GM21423 (cell line): ENCODE data around the gene ZNF215.
"Not testable (repeated sequence)": the region's sequence is repeated elsewhere in the genome, so short reads cannot be mapped to it uniquely, and the experiment has no call there.

Experiments used
- ATAC-seq: cut with Tn5 transposase; IDR thresholded peaks from one replicate; pipeline ENCODE4 v1.9.1; 2021; ENCODE audit warnings: mild to moderate bottlenecking, moderate library complexity; ENCODE audit not compliant: unreplicated experiment

The ZNF215 gene

DNA sequence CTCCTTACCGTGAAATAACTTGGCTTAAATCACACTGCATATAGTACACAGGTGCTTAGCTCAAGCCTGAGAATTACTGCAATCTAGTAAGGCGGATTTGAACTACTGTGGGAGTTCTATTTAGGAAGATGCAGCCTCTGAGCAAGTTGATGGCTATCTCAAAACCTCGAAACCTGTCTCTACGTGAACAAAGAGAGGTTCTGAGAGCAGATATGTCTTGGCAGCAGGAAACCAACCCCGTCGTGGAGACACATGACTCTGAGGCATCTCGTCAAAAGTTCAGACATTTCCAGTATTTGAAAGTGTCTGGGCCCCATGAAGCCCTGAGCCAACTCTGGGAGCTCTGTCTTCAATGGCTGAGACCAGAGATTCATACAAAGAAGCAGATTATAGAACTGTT, 5.9 kb downstream of the ZNF215 start:
- ATAC-seq = no peak

DNA sequence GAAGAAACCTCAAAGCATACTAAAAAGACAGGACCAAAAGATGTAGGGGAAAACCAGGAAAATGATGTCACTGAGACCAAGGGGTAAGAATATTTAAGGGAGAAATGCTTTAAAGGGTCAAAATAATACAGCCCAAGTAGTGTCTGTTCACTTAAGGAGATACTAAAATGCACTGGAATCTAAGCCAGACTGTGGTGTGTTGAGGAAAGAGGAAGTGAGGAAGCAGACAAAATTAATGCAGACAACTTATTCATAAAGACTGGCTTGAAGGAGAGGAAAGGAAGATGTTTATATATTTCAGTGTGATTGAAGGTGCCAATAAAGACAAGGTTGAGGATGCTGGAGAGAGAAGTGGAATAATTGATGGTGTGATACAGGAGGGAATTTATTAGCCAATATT, 15.7 kb downstream of the ZNF215 start:
- no peak for ATAC-seq

DNA sequence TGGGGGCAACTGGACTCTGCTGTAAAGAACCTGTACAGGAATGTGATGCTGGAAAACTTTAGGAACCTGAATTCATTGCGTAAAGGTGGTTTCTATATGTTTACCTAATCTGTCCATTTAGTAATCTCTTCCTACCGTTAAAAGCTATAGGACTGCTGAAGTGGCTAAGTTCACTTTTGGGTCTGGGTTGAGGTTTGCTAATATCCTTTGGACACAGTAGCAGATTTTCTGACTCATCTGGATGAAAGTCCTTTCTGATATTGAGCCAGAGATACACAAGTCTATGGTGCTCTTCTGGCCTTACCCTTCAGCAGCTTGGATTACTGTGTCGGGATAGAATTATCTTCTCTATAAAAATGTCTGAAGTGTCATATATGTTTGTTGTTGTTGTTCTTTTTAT, 16.9 kb downstream of the ZNF215 start:
- no peak for ATAC-seq

DNA sequence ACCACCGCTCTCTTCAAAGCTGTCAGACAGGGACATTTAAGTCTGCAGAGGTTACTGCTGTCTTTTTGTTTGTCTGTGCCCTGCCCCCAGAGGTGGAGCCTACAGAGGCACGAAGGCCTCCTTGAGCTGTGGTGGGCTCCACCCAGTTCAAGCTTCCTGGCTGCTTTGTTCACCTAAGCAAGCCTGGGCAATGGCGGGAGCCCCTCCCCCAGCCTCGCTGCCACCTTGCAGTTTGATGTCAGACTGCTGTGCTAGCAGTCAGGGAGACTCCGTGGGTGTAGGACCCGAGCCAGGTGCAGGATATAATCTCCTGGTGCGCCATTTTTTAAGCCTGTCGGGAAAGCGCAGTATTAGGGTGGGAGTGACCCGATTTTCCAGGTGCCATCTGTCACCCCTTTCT, 28.0 kb downstream of the ZNF215 start:
- not testable (repeated sequence) for ATAC-seq

DNA sequence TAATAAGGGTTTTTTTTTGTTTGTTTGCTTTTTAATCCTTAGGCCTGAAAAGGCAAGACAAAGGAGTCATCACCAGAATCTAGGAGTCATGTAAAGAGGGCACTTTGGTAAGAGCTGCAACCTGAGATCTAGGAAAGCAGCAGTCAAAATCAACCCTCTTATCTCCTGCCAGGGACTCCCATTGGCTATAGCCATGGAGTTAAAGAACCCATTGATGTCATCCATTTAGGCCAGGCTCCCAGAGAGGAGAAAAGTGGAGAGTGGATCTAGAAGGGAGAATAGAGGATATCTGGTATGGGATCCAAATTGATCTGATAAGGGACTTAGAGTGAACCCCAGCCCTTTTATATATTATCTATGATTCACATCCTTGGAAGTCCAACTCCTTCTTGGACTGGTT, 35.9 kb downstream of the ZNF215 start:
- ATAC-seq = no peak

DNA sequence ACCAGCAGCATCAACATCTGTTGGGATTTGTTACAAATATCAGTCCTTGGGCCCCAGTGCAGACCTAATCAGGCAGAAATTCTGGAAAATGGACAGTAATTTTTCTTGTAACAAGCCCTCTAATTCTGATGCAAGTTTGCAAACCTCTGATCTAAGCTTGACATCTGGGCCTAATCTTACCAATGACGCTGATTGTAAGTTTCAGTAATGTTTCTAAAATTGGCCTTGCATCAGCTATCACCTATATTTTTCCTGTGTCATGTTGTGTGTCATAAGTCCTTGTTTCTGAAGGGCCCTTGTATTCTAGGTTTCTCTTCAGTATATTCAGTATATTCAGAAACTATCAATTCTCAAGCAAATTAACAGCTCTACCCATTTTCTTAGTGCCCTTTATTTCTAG, 36.4 kb downstream of the ZNF215 start:
- no peak for ATAC-seq

DNA sequence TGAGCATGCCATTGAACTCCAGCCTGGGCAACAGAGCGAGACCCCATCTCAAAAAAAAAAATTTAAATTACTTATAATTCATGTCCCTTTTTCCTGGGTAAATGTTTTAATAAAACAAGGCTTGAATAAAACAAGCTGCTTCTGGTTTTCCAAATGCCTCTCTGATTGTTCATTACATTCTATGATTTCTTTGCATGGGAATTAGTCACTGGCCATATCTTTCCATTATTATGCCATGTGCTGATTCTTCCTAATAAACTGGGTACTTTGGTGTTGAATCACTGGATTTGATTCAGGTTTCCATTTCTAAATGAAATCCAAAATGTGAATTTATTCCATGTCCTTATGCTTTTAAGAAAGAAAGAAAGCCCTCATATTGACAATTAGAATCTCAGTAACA, 42.6 kb downstream of the ZNF215 start:
- no peak for ATAC-seq

DNA sequence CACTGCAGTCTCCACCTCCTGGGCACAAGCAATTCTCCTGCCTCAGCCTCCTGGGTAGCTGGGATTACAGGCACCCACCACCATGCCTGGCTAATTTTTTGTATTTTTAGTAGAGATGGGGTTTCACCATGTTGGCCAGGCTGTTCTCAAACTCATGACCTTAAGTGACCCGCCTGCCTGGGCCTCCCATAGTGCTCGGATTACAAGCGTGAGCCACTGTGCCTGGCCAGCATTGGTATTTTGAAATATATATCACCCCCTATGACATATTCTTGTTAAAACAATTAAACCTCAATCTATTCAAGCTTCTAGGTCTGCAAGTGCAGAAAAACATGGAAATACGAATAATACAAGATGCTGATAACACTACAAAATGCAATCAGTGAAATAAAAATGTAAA, 43.6 kb downstream of the ZNF215 start:
- ATAC-seq = not testable (repeated sequence)

DNA sequence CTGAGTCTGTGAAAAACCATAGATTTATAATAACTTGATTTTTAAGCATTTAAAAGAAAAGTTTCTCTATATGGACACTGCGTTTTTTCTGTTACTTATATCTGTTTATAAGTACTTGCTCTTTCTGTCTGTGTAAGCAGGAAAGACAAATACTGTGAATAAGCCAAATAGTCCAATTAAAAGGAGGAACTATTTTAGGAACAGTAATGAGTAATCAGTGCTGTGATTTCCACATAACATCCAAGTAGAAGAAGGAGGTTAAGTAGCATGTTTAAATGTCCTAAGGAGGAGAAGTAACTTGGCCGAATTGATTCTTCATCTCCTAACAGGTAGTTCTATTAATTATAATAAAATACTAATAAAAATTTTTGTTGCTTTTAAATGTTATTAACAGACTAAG, 53.1 kb downstream of the ZNF215 start:
- no peak for ATAC-seq

DNA sequence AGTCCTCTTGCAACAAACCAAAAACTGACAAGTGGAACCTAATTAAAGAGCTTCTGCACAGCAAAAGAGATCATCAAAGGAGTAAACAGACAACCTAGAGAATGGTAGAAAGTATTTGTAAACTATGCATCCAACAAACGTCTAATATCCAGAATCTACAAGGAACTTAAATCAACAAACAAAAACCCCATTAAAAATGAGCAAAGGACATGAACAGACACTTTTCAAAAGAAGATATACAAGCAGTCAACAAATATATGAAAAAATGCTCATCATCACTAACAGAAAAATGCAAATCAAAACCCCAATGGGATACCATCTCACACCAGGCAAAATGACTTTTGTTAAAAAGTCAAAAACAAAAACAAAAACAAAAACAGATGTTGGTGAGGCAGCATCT, 60.3 kb downstream of the ZNF215 start:
- ATAC-seq = no peak

DNA sequence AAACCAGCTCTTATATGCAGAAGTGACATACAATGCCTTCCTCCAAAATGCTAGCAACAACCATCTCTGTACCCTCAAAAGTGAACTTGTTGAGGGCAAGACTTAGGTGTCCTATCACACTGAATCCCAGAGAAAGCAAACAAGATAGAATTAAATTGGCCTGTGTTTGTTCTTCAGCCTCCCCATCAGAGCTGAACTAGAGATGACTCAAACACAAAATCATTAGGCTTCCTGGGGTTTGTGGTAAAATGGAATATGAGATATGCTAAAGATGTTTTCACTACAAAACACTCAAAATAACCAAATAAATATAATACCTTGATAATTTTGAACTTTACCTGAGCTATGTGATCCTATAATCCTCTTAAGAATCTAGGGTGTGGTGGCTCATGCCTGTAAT, 62.3 kb downstream of the ZNF215 start:
- ATAC-seq = no peak

DNA sequence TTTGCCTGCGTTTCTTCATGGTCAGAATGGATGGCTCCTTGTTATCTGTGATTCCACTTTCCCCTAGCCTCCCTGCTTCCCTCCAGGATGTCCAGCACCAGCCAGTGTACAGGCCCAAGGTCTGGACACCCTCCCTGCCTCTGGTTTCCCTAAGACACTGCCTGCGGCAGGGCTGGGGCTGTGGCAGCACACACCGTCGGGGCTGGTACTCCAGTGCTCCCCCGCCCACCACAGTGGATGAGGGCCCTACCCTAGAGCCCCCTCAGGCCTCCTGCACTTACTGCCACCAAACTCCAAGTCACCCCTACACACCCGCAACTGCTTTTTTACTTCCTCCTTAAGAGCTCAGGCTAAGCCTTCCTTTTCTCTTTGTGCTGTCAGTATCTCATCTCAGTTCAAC, 65.0 kb downstream of the ZNF215 start:
- ATAC-seq = no peak

DNA sequence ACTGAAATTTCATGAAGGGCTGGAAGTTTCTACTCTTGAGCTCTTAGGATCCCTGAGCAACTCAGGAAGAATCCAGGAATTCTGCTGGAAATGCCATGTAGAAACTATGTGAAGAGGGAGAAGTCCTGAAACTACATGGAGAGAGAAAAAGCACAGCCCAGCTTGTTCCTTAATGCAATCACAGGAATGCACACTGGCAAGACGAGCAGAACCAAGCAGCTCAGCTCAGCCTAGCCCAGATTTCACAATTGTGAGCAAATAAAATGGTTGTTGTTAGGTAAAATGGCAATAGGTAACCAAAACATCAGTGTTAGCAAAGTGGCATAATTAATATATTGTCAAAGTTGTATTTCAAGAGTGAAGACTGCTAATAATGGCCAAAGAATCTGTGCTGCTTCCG, 65.8 kb downstream of the ZNF215 start:
- no peak for ATAC-seq

DNA sequence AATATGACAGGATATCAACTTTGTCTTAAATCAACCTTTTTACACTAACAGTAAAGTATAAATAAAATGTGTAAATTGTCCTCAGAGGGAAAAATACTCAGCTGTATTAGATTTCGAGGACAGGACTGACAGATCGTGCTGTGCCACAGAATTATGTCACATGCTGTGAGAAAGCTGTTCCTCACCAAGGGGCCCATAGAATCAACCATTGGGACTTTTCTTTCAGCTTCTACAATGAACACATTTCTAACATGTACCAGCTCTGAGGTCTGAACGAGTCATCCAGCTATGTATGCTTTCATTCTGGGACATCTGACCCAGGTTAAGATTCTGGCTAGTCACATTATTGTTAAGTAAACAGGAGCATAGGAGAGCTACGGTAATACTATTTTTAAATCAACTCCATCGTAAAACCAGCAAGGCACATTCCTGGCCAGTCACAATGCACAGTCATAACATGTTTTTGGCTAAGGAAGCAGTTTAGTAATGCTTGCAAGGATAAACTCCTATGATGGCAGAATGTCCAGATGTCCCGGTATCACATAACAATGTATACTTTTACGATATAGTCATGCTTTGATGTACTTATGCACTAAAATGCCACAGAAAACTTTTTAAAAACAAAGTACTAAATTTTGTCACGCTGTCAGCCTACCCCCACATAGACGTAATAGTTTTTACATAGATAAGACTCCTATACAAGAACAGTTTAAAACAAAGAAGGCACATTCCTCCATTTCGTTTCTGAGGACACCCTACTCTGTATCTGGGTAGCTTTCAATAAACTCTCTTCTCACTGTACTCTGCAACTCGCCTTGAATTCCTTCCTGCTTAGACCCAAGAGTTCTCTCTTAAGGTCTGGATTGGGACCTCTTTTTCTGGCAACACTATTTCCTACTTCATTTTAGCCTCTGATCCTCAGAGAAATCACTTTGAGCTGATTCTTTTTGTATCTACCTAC, 66.5 kb downstream of the ZNF215 start:
- ATAC-seq = no peak

DNA sequence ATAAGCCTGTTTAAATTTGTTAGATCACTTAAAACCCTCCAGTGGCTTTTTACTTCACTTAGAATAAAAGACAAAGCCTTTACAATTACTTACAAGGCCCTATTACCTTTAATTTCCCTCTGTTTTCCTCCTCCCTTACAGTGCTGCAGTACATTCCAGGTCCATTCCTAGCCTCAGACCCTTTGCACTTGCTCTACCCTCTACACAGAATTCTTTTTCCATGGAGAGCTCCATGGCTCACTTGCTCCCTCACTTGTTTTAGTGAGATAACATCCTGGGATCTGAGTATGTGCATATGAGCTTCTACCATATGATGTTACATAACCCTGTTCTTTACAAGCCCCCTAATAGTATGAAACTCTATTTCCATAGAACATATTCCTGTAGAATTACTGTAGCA, 69.5 kb downstream of the ZNF215 start:
- no peak for ATAC-seq

DNA sequence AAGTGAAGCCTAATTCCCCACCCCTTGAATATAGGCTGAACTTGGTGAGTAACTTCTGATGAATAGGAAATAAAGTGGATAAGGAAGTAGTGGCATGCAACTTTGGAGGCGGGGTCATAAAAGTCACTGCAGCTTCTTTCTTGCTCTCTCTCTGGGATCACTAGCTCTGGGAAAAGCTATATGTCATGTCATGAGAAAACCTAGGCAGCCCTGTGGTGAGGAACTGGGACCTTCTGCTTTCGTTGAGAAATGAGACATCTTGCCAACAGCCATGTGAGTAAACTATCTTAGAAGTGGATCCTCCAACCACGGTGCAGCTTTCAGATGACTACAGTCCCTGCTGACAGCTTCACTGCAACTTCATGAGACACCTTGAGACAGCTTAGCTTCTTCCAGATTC, 78.3 kb downstream of the ZNF215 start:
- no peak for ATAC-seq
